Measurements from ENCODE around the gene TMEM270.
A peak's percentile ranks its signal among the peaks of the same experiment; 100 is the strongest.

TMEM270 gene

GRCh38 chr7:73890555-73891147 is 29.7 kb downstream of the TMEM270 start:
- no peak for DNase-seq

GRCh38 chr7:73891178-73891885 is 30.4 kb downstream of the TMEM270 start:
- no peak for DNase-seq

- DNase-seq: peak; percentile 29
Observed at GRCh38 chr7:73892003-73892999, 31.3 kb downstream of the TMEM270 start.

GRCh38 chr7:73893342-73894101 is 32.6 kb downstream of the TMEM270 start:
- peak; percentile 82 for DNase-seq

- no peak for DNase-seq
Observed at GRCh38 chr7:73894166-73894565, 33.2 kb downstream of the TMEM270 start.

GRCh38 chr7:73894733-73895551 is 34.0 kb downstream of the TMEM270 start:
- peak; percentile 30 for DNase-seq

GRCh38 chr7:73895626-73896025 is 34.7 kb downstream of the TMEM270 start:
- DNase-seq: no peak

- no peak for DNase-seq
Observed at GRCh38 chr7:73896454-73896853, 35.5 kb downstream of the TMEM270 start.

GRCh38 chr7:73899731-73900142 is 38.8 kb downstream of the TMEM270 start:
- peak; percentile 72 for DNase-seq

GRCh38 chr7:73900286-73900685 is 39.3 kb downstream of the TMEM270 start:
- DNase-seq: no peak

GRCh38 chr7:73901231-73901822 is 40.4 kb downstream of the TMEM270 start:
- DNase-seq: no peak

- no peak for DNase-seq
Observed at GRCh38 chr7:73901823-73902597, 41.1 kb downstream of the TMEM270 start.

- DNase-seq: no peak
Observed at GRCh38 chr7:73903321-73904218, 42.6 kb downstream of the TMEM270 start.

GRCh38 chr7:73904219-73905137 is 43.5 kb downstream of the TMEM270 start:
- peak; percentile 31 for DNase-seq

- no peak for DNase-seq
Observed at GRCh38 chr7:73905360-73905759, 44.4 kb downstream of the TMEM270 start.

- no peak for DNase-seq
Observed at GRCh38 chr7:73906874-73907273, 45.9 kb downstream of the TMEM270 start.

- DNase-seq: no peak
Observed at GRCh38 chr7:73907554-73908122, 46.7 kb downstream of the TMEM270 start.

GRCh38 chr7:73908123-73908611 is 47.2 kb downstream of the TMEM270 start:
- no peak for DNase-seq
